Measurements from ENCODE around the gene EIF3M.

The EIF3M gene

GRCh38 chr11:32571039-32571438 is 12.6 kb upstream of the EIF3M start:
- DNase-seq (ENCODE audit: extremely low read depth, low read depth), result no peak
- no peak overlapping the region for H3K4me3 ChIP-seq (replicated peaks; ENCODE audit: low read depth, low read length)
- TF ChIP-seq CTCF (IDR thresholded peaks at IDR 0.05; ENCODE audit: low read depth, low read length, missing control alignments), result no peak

GRCh38 chr11:32573228-32573627 is 10.4 kb upstream of the EIF3M start:
- TF ChIP-seq CTCF (IDR thresholded peaks at IDR 0.05; ENCODE audit: low read depth, low read length, missing control alignments), result no peak

GRCh38 chr11:32574421-32574820 is 9.2 kb upstream of the EIF3M start:
- no peak for DNase-seq (ENCODE audit: extremely low read depth, low read depth)
- H3K4me3 ChIP-seq (replicated peaks; ENCODE audit: low read depth, low read length), result no peak overlapping the region
- TF ChIP-seq CTCF (IDR thresholded peaks at IDR 0.05; ENCODE audit: low read depth, low read length, missing control alignments), result no peak

More at GRCh38 chr11:32573228-32573627, 10.4 kb upstream of the EIF3M start:
- H3K4me3 ChIP-seq (replicated peaks; ENCODE audit: low read depth, low read length), result no peak overlapping the region
- DNase-seq (ENCODE audit: extremely low read depth, low read depth), result no peak

- no peak for TF ChIP-seq CTCF (IDR thresholded peaks at IDR 0.05; ENCODE audit: low read depth, low read length, missing control alignments)
- DNase-seq (ENCODE audit: extremely low read depth, low read depth), result no peak
- H3K4me3 ChIP-seq (replicated peaks; ENCODE audit: low read depth, low read length), result no peak overlapping the region
These were observed 8.6 kb upstream of the EIF3M start for GRCh38 chr11:32575070-32575469.

- TF ChIP-seq CTCF (IDR thresholded peaks at IDR 0.05; ENCODE audit: low read depth, low read length, missing control alignments), result no peak
- H3K4me3 ChIP-seq (replicated peaks; ENCODE audit: low read depth, low read length), result no peak overlapping the region
- no peak for DNase-seq (ENCODE audit: extremely low read depth, low read depth)
These were observed 7.2 kb upstream of the EIF3M start for GRCh38 chr11:32576456-32576855.

GRCh38 chr11:32580967-32581366 is 2.7 kb upstream of the EIF3M start:
- DNase-seq (ENCODE audit: extremely low read depth, low read depth), result no peak
- H3K4me3 ChIP-seq (replicated peaks; ENCODE audit: low read depth, low read length), result no peak overlapping the region
- TF ChIP-seq CTCF (IDR thresholded peaks at IDR 0.05; ENCODE audit: low read depth, low read length, missing control alignments), result no peak

- H3K4me3 ChIP-seq (replicated peaks; ENCODE audit: low read depth, low read length), result no peak overlapping the region
- no peak for DNase-seq (ENCODE audit: extremely low read depth, low read depth)
- TF ChIP-seq CTCF (IDR thresholded peaks at IDR 0.05; ENCODE audit: low read depth, low read length, missing control alignments), result no peak
These were observed 2.1 kb upstream of the EIF3M start for GRCh38 chr11:32581556-32581955.

Data from HFF-Myc (cell line).